MG63 (cell line): ENCODE measurements around the gene BOC. TPM values are rescaled to one million over a fixed set of nuclear protein-coding genes. Genes with fewer than 3 reads are reported as not detected.

Source experiments
- DNase-seq: peaks from one replicate; pipeline ENCODE4 v3.0.0-alpha.2; 2020
- H3K27me3 ChIP-seq: fragments of 250-450 bp; sonication (Bioruptor Pico); 2 replicates; pipeline ENCODE4 v1.5.1; 2020; ENCODE audit warnings: mild to moderate bottlenecking, moderate library complexity
- H3K36me3 ChIP-seq: fragments of 250-450 bp; sonication (Bioruptor Pico); 2 replicates; pipeline ENCODE4 v1.5.1; 2020; ENCODE audit warnings: mild to moderate bottlenecking, moderate library complexity
- H3K4me3 ChIP-seq: fragments of 250-450 bp; sonication (Bioruptor Pico); 2 replicates; pipeline ENCODE4 v1.5.1; 2020; ENCODE audit warnings: mild to moderate bottlenecking, moderate library complexity
- H3K9me3 ChIP-seq: fragments of 250-450 bp; sonication (Bioruptor Pico); 2 replicates; pipeline ENCODE4 v1.5.1; 2020; ENCODE audit warnings: mild to moderate bottlenecking, moderate library complexity
- total RNA-seq: library from RNA; depleted of rRNA; stranded (reverse); fragments of >200 nt; shearing (Covaris generic); gene quantifications from 2 replicates; pipeline ENCODE4 v1.2.3, GENCODE V29; 2014; ENCODE audit warnings: low replicate concordance

BOC gene
- total RNA-seq, 1 experiment from 2014 or later, result 1.4 TPM

DNA sequence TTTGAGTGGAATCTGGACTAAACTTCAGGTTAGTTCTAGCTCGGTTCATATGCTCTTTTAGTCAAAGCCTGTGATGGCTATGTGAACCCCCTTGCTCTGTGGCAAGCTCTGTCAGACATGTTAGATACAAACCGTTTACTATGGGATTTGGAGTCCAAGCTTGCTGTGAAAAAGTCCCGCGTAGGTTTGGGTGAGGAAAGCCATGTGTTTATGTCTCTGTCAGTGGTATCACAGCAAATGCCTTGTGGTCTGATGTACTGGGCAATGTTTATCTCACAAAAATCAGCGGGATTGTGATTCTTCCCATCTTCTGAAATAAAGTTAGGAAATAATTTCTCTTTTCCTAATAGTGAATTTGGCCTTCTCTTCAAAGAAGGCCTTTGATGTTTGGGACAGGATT, 5.0 kb downstream of the BOC start:
- H3K9me3 ChIP-seq, result no peaks in the 10 kb centered on the region
- no peaks in the 10 kb centered on the region for H3K36me3 ChIP-seq
- no peak for DNase-seq
- no peaks in the 10 kb centered on the region; the same call in 1 of the 2 replicates for H3K27me3 ChIP-seq
- no peak overlapping the region for H3K4me3 ChIP-seq

DNA sequence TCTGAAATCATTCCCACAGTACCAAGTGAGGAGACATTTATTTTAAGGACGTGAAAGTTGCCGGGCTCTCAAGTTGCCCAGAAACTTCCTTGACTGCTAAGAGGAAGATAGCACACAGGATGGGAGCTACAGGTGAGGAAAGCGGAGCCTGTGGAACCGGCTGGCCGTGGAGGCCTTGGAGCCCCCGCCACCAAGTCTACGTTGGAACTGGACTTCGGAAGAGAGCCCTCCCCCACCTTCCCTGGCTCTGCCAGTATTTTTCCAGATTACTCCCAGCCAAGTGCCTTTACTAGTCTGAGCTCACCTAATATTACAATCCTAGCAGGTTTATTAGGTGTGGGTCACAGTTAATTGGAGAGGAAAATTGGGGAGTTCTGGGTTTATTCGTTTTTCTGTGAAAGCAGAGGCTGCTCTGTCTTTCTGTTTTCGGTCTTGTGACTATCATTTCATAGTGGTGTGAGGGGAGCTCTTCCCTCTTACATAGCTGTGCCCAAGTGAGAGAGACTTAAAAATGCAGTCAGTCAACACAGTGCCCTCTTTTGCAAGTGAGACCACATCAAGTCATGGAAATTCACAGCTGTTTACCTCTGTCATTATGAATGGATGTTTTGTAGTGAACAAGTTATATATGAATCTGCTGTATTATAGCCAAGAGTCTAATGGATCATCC, 6.8 kb downstream of the BOC start:
- no peak for DNase-seq
- no peaks in the 10 kb centered on the region for H3K36me3 ChIP-seq
- no peaks in the 10 kb centered on the region for H3K9me3 ChIP-seq
- H3K27me3 ChIP-seq, result no peaks in the 10 kb centered on the region; the same call in 1 of the 2 replicates
- no peak overlapping the region for H3K4me3 ChIP-seq

GRCh38 chr3:113218681-113219045, 7.3 kb downstream of the BOC start:
- Histone ChIP-seq H3K4me3 (no peak overlapping the region), H3K36me3 (no peaks in the 10 kb centered on the region), H3K9me3 (no peaks in the 10 kb centered on the region), H3K27me3 (no peaks in the 10 kb centered on the region)
- no peak for DNase-seq

- DNase-seq, result no peak
Observed at GRCh38 chr3:113219605-113220300, 8.4 kb downstream of the BOC start.

GRCh38 chr3:113220721-113221120, 9.4 kb downstream of the BOC start:
- H3K27me3 ChIP-seq, result no peaks in the 10 kb centered on the region
- no peaks in the 10 kb centered on the region for H3K36me3 ChIP-seq
- no peak for DNase-seq
- no peaks in the 10 kb centered on the region for H3K9me3 ChIP-seq
- no peak overlapping the region for H3K4me3 ChIP-seq

More at GRCh38 chr3:113219605-113220300, 8.4 kb downstream of the BOC start:
- no peaks in the 10 kb centered on the region for H3K36me3 ChIP-seq
- no peaks in the 10 kb centered on the region for H3K9me3 ChIP-seq
- H3K27me3 ChIP-seq, result no peaks in the 10 kb centered on the region
- no peak overlapping the region for H3K4me3 ChIP-seq

- H3K9me3 ChIP-seq, result no peaks in the 10 kb centered on the region
Observed at GRCh38 chr3:113221721-113222257, 10.4 kb downstream of the BOC start.

DNA sequence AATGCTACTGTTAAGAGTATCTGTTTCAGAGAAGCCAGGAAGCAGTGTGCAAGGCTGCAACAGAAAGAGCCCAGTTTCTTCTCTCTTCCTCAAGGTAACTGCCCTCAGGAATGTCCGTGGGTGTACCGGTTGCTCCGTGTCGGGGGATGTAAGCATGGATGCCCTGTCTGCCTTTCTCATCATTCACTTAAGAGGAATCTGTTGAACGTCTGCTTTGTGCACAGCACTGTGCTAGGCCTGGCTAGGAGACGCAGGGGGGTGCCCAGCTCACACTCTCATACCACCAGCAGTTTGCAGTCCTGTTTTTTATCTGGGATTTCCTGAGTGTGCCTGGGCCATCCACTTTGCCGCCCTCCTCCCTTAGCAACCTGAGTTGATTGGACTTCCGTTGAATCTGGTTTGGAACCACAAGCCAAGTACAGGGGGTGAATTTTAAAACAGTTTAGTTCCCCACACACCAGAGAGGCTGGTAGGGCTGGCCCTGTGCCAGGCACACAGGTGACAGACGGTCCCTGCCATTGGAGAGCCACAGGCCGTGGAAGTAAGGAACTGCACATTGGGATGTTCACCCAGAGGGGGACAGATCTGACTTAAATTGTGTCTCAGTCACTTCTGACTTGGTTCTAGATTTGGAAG, 11.2 kb downstream of the BOC start:
- H3K4me3 ChIP-seq, result no peak overlapping the region
- H3K27me3 ChIP-seq, result no peaks in the 10 kb centered on the region
- DNase-seq, result no peak
- H3K9me3 ChIP-seq, result no peaks in the 10 kb centered on the region
- H3K36me3 ChIP-seq, result no peaks in the 10 kb centered on the region

More at GRCh38 chr3:113221721-113222257, 10.4 kb downstream of the BOC start:
- H3K27me3 ChIP-seq, result no peaks in the 10 kb centered on the region
- no peaks in the 10 kb centered on the region for H3K36me3 ChIP-seq
- no peak for DNase-seq
- no peak overlapping the region for H3K4me3 ChIP-seq

- DNase-seq, result no peak
- Histone ChIP-seq H3K36me3 (no peaks in the 10 kb centered on the region), H3K27me3 (no peaks in the 10 kb centered on the region), H3K4me3 (no peak overlapping the region), H3K9me3 (no peaks in the 10 kb centered on the region)
Observed at GRCh38 chr3:113223475-113224281, 12.3 kb downstream of the BOC start.

- no peaks in the 10 kb centered on the region for H3K9me3 ChIP-seq
- H3K4me3 ChIP-seq, result no peak overlapping the region
- H3K27me3 ChIP-seq, result no peaks in the 10 kb centered on the region
- no peak for DNase-seq
- H3K36me3 ChIP-seq, result no peaks in the 10 kb centered on the region
Observed at GRCh38 chr3:113225286-113225685, 13.9 kb downstream of the BOC start.

DNA sequence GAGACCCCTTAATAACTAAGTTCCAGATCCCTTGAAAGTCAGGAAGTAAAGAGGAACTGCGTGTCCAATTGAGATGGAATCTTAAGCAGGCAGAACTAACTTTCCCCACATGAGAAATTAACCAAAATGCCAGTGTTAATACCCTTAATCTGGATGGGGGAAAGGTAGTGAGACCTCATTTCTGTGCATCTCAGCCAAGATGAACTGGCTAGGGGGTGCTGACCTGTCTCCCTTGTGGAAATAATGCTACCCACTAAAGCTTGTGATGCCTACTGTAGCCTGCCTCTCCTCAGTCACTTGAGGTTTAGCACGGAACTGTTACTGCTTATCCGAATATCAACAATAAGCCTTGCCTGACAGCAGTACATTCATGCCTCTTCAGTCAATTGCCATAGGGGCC, 15.1 kb downstream of the BOC start:
- no peak for DNase-seq
- Histone ChIP-seq H3K4me3 (no peak overlapping the region), H3K27me3 (no peaks in the 10 kb centered on the region)

GRCh38 chr3:113227146-113227545, 15.8 kb downstream of the BOC start:
- H3K4me3 ChIP-seq, result no peak overlapping the region

More for the DNA sequence above, 15.1 kb downstream of the BOC start:
- H3K36me3 ChIP-seq, result no peaks in the 10 kb centered on the region
- no peaks in the 10 kb centered on the region for H3K9me3 ChIP-seq

GRCh38 chr3:113228498-113229286, 17.3 kb downstream of the BOC start:
- H3K9me3 ChIP-seq, result no peaks in the 10 kb centered on the region
- H3K27me3 ChIP-seq, result no peaks in the 10 kb centered on the region
- DNase-seq, result no peak
- no peaks in the 10 kb centered on the region for H3K36me3 ChIP-seq
- no peak overlapping the region for H3K4me3 ChIP-seq

More at GRCh38 chr3:113227146-113227545, 15.8 kb downstream of the BOC start:
- no peaks in the 10 kb centered on the region for H3K27me3 ChIP-seq
- no peaks in the 10 kb centered on the region for H3K9me3 ChIP-seq
- no peaks in the 10 kb centered on the region for H3K36me3 ChIP-seq
- DNase-seq, result no peak

DNA sequence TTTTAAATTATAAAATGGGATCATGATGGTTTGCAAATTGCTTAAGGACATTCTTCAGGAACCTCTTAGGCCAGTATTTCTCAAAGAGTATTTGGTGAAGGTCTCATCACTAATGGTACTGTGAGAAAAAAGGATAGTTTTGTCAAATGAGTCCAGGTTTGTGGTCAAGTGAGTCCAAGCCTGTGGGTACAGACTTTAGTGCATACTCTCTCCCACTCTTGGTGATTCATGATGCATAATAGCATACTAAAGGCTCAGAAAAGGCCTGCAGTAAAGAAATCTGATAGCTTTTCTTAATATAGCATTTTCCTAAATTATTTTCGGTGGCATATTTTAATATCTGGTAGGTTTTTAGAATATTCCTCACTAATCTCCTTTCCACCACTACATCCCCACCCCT, 20.0 kb downstream of the BOC start:
- no peak overlapping the region for H3K4me3 ChIP-seq
- H3K36me3 ChIP-seq, result no peaks in the 10 kb centered on the region
- H3K9me3 ChIP-seq, result no peaks in the 10 kb centered on the region
- H3K27me3 ChIP-seq, result no peaks in the 10 kb centered on the region
- no peak for DNase-seq

DNA sequence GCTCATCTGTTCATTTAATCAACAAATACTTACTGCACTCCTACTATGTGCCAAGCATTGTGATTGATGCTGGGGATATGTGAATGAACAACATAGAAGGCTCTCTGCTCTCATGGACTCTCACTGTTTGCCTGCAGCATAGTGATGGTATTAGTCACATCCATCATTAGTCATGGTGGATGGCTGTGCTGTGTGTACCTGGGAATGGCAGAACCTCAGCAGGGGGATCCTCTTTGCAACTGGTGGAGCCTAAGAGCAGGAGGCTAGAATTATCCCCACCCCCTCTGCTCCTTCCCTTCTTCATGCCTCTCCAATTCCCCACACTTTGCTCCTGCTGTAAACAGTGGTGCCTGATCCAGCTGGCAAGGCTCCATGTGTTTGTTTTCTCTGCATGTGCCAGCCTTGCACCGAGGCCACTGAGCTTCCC, 20.5 kb downstream of the BOC start:
- Histone ChIP-seq H3K4me3 (no peak overlapping the region), H3K9me3 (no peaks in the 10 kb centered on the region), H3K27me3 (no peaks in the 10 kb centered on the region), H3K36me3 (no peaks in the 10 kb centered on the region)
- peak; percentile 71 for DNase-seq

- no peak for DNase-seq
- Histone ChIP-seq H3K36me3 (no peaks in the 10 kb centered on the region), H3K4me3 (no peak overlapping the region), H3K9me3 (no peaks in the 10 kb centered on the region), H3K27me3 (no peaks in the 10 kb centered on the region)
Observed at GRCh38 chr3:113232342-113232741, 21.0 kb downstream of the BOC start.

GRCh38 chr3:113233497-113233896, 22.1 kb downstream of the BOC start:
- Histone ChIP-seq H3K36me3 (no peaks in the 10 kb centered on the region), H3K27me3 (no peaks in the 10 kb centered on the region), H3K9me3 (no peaks in the 10 kb centered on the region), H3K4me3 (no peak overlapping the region)
- DNase-seq, result no peak
